ENCODE measurements around the gene C15orf40. TPM values are rescaled to one million over a fixed set of nuclear protein-coding genes. Genes with fewer than 3 reads are reported as not detected.

Gene C15orf40
- total and polyA plus RNA-seq, 9 of the 15 experiments (the other 6 are each of a cell fraction or from before 2014, with no cell fraction given) = 15.9 to 52.0 (median 27.0) TPM

GRCh38 chr15:83012636-83013035 is 1.2 kb upstream of the C15orf40 start:
- TF ChIP-seq E2F6 (IDR thresholded peaks at IDR 0.05; ENCODE audit: borderline replicate concordance in 1 of 2, extremely low read depth in 1 of 2, insufficient read depth in 1 of 2, insufficient read length in 1 of 2, low read depth in 1 of 2, low read length in 1 of 2, poor library complexity in 1 of 2, severe bottlenecking in 1 of 2) = peak in 1 of 2 experiments; percentile 20
- TF ChIP-seq KLF10 (CRISPR knock-in tag; IDR thresholded peaks at IDR 0.05) = no peak
- Histone ChIP-seq H3K27ac (ENCODE audit: extremely low read depth, low read depth, low read length) (peak overlapping the region; percentile 87), H3K79me2 (ENCODE audit: control insufficient read depth, insufficient read depth, low read length) (peaks cover 36% of the 10 kb centered on the region), H3K4me2 (ENCODE audit: insufficient read depth, low read length) (peak overlapping the region; percentile 85), H3K4me3 (peak overlapping the region; percentile 68), H3K9me3 (replicated peaks; ENCODE audit: control insufficient read depth, insufficient read depth, low read depth, low read length) (no peaks in the 10 kb centered on the region), H3K4me1 (replicated peaks in 1 of 2; ENCODE audit: control insufficient read depth in 2 of 2, insufficient read depth in 2 of 2, low read length in 2 of 2) (peaks cover 20 to 24% of the 10 kb centered on the region in 2 experiments; a peak in 4 of 5 replicates), H3K27me3 (ENCODE audit: control insufficient read depth in 2 of 2, insufficient read depth in 2 of 2, low read length in 2 of 2) (no peaks in the 10 kb centered on the region; a peak in 1 of 5 replicates), H3K36me3 (ENCODE audit: control insufficient read depth, insufficient read depth, low read length) (peaks cover 34% of the 10 kb centered on the region), H3K9ac (ENCODE audit: insufficient read depth in 1 of 2, low read depth in 2 of 2, low read length in 2 of 2) (peak overlapping the region; percentile 90 to 94; a peak in 3 of 4 replicates), H4K20me1 (replicated peaks; ENCODE audit: control insufficient read depth, insufficient read depth, low read length) (no peaks in the 10 kb centered on the region), H2AFZ (ENCODE audit: low read depth, low read length) (peak overlapping the region; percentile 96), H3K9me1 (ENCODE audit: control insufficient read depth, insufficient read depth, low read length) (no peaks in the 10 kb centered on the region)
- ChIA-PET POLR2A (interaction anchor here (0.6 to 2.8 kb wide), 8 partner anchors 9 to 471 kb away, joined by 3 to 16 read pairs (median 5); partner anchors contain the start of gene CPEB1), CTCF (ENCODE audit: low intra/inter-chr PET ratio) (no interaction called here)
- in situ Hi-C loops (cut with MboI) (no loop called here), intact Hi-C loops (cut with micrococcal nuclease) (loop anchor here (5.0 kb wide), 1 partner anchor 95 kb away; the partner anchor contains the start of gene TM6SF1)
- ATAC-seq (no peak), DNase-seq (ENCODE audit: extremely low read depth in 1 of 4, low spot score in 3 of 4) (peak in 1 of 4 experiments; percentile 22), FAIRE-seq (no peak)
- BruUV-seq (replicated peaks) = no TSS peak
- WGBS (ENCODE audit: insufficient coverage, low coverage, missing lambda C conversion rate) = 41% methylated on average over 6 of the region's 6 CpGs

GRCh38 chr15:83012076-83012426 is 612 bp upstream of the C15orf40 start:
- ChIA-PET CTCF (ENCODE audit: low intra/inter-chr PET ratio) (interaction anchor here (1.4 kb wide), 1 partner anchor 162 kb away, joined by 5 read pairs; no protein-coding TSS in a partner anchor), POLR2A (interaction anchor here (1.1 to 2.8 kb wide), 7 partner anchors 9 to 364 kb away, joined by 3 to 16 read pairs (median 6); partner anchors contain the start of gene CPEB1)
- Histone ChIP-seq H3K4me3 (peak overlapping the region; percentile 68), H3K27me3 (ENCODE audit: control insufficient read depth in 2 of 2, insufficient read depth in 2 of 2, low read length in 2 of 2) (no peaks in the 10 kb centered on the region; a peak in 1 of 5 replicates), H3K9me3 (replicated peaks; ENCODE audit: control insufficient read depth, insufficient read depth, low read depth, low read length) (no peaks in the 10 kb centered on the region), H4K20me1 (replicated peaks; ENCODE audit: control insufficient read depth, insufficient read depth, low read length) (no peaks in the 10 kb centered on the region), H3K9me1 (ENCODE audit: control insufficient read depth, insufficient read depth, low read length) (no peaks in the 10 kb centered on the region), H3K4me1 (replicated peaks in 1 of 2; ENCODE audit: control insufficient read depth in 2 of 2, insufficient read depth in 2 of 2, low read length in 2 of 2) (peaks cover 20 to 24% of the 10 kb centered on the region in 2 experiments; a peak in 4 of 5 replicates), H3K79me2 (ENCODE audit: control insufficient read depth, insufficient read depth, low read length) (peaks cover 36% of the 10 kb centered on the region), H2AFZ (ENCODE audit: low read depth, low read length) (peak overlapping the region; percentile 96), H3K27ac (ENCODE audit: extremely low read depth, low read depth, low read length) (peak overlapping the region; percentile 87), H3K9ac (ENCODE audit: insufficient read depth in 1 of 2, low read depth in 2 of 2, low read length in 2 of 2) (peak overlapping the region; percentile 90 to 94), H3K4me2 (ENCODE audit: insufficient read depth, low read length) (peak overlapping the region; percentile 85), H3K36me3 (ENCODE audit: control insufficient read depth, insufficient read depth, low read length) (peaks cover 32% of the 10 kb centered on the region)
- FAIRE-seq (peak; percentile 67), ATAC-seq (peak; percentile 62), DNase-seq (ENCODE audit: extremely low read depth in 1 of 4, low spot score in 3 of 4) (peak; percentile 44 to 69 (median 55))
- TSS peak; percentile 75 for BruUV-seq (replicated peaks)
- intact Hi-C loops (cut with micrococcal nuclease) = loop anchor here (5.0 kb wide), 1 partner anchor 95 kb away; the partner anchor contains the start of gene TM6SF1
- in situ Hi-C loops (cut with MboI) = no loop called here
- WGBS (ENCODE audit: insufficient coverage, low coverage, missing lambda C conversion rate) = 1% methylated on average over 9 of the region's 9 CpGs
- TF ChIP-seq, protein P1, sequence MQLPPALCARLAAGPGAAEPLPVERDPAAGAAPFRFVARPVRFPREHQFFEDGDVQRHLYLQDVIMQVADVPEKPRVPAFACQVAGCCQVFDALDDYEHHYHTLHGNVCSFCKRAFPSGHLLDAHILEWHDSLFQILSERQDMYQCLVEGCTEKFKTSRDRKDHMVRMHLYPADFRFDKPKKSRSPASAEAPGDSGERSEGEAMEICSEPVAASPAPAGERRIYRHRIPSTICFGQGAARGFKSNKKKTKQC (CRISPR knock-in tag; IDR thresholded peaks at IDR 0.05) = 0 out of 2 replicates have a peak, but pooled peaks have one; percentile 2
- TF ChIP-seq KAT7 (CRISPR knock-in tag; IDR thresholded peaks at IDR 0.05; ENCODE audit: borderline replicate concordance) = 0 out of 2 replicates have a peak, but pooled peaks have one; percentile 22
- no peak for TF ChIP-seq CBFB (CRISPR knock-in tag; IDR thresholded peaks at IDR 0.05)
- peak; percentile 58; the same call in 1 of the 2 replicates for TF ChIP-seq CUX1 (CRISPR knock-in tag; IDR thresholded peaks at IDR 0.05)

Measured in K562 (cell line).